ENCODE data around the gene AAR2. TPM values are rescaled to one million over a fixed set of nuclear protein-coding genes. Genes with fewer than 3 reads are reported as not detected.

Gene AAR2
- total RNA-seq, 1 experiment from 2014 or later, result 26.1 TPM

DNA sequence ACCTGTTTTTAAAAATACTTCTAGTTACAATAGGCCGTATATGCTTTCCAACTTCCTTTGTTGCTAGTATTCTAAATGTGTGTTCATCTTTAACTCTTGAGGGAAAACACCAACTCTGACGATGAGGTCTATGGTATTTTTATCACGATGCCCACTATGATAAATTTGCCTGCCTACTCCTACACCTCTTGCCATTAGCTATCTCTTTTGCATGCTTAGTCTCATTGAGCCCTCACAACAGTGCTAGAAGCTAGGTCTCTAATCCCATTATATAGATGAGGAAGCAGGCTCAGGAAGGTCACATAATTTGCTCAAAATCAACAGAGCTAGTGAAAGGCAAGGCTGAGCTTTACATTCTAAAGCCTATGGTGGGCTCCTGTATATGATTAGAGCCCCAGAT is 13.2 kb downstream of the AAR2 start:
- BruUV-seq (replicated peaks), result no TSS peak
- CTCF ChIA-PET, result no interaction called here

GRCh38 chr20:36251426-36251825 is 15.1 kb downstream of the AAR2 start:
- H3K9me3 ChIP-seq (ENCODE audit: control insufficient read depth, insufficient read depth, low read depth, low read length), result no peaks in the 10 kb centered on the region
- H3K27me3 ChIP-seq (ENCODE audit: control insufficient read depth, insufficient read depth, low read length), result no peaks in the 10 kb centered on the region
- intact Hi-C loops (cut with micrococcal nuclease; ENCODE audit: unreplicated experiment), result no loop called here
- no peaks in the 10 kb centered on the region for H3K4me1 ChIP-seq (ENCODE audit: control insufficient read depth, insufficient read depth, low read length)
- no TSS peak for BruUV-seq (replicated peaks)
- in situ Hi-C loops (cut with HindIII; ENCODE audit: low pct_unique_long_range_greater_than_20kb, low sequenced_read_pairs), result no loop called here
- DNase-seq (ENCODE audit: low read depth, low spot score), result no peak
- H3K27ac ChIP-seq (ENCODE audit: low read length), result no peak overlapping the region
- TF ChIP-seq CTCF (IDR thresholded peaks at IDR 0.05), result no peak
- TF ChIP-seq TCF7L2 (IDR thresholded peaks at IDR 0.05; ENCODE audit: low read depth, low read length), result no peak
- H3K4me3 ChIP-seq (ENCODE audit: low read depth in 2 of 2, low read length in 2 of 2), result no peak overlapping the region
- POLR2A ChIA-PET, result no interaction called here
- H3K36me3 ChIP-seq (ENCODE audit: control insufficient read depth, insufficient read depth, low read length), result peaks cover 9% of the 10 kb centered on the region
- CTCF ChIA-PET, result no interaction called here
- no peak for ATAC-seq

More for the DNA sequence above, 13.2 kb downstream of the AAR2 start:
- in situ Hi-C loops (cut with HindIII; ENCODE audit: low pct_unique_long_range_greater_than_20kb, low sequenced_read_pairs) (no loop called here), intact Hi-C loops (cut with micrococcal nuclease; ENCODE audit: unreplicated experiment) (no loop called here)
- POLR2A ChIA-PET, result no interaction called here
- Histone ChIP-seq H3K4me3 (ENCODE audit: low read depth in 2 of 2, low read length in 2 of 2) (no peak overlapping the region), H3K36me3 (ENCODE audit: control insufficient read depth, insufficient read depth, low read length) (peaks cover 20% of the 10 kb centered on the region), H3K4me1 (ENCODE audit: control insufficient read depth, insufficient read depth, low read length) (no peaks in the 10 kb centered on the region), H3K27me3 (ENCODE audit: control insufficient read depth, insufficient read depth, low read length) (no peaks in the 10 kb centered on the region), H3K27ac (ENCODE audit: low read length) (no peak overlapping the region), H3K9me3 (ENCODE audit: control insufficient read depth, insufficient read depth, low read depth, low read length) (no peaks in the 10 kb centered on the region)
- DNase-seq (ENCODE audit: low read depth, low spot score) (no peak), ATAC-seq (no peak)
- no peak for TF ChIP-seq CTCF (IDR thresholded peaks at IDR 0.05)
- no peak for TF ChIP-seq POLR2AphosphoS5 (IDR thresholded peaks at IDR 0.05; ENCODE audit: low read depth, low read length)
- TF ChIP-seq TCF7L2 (IDR thresholded peaks at IDR 0.05; ENCODE audit: low read depth, low read length), result no peak
- TF ChIP-seq, protein P1, sequence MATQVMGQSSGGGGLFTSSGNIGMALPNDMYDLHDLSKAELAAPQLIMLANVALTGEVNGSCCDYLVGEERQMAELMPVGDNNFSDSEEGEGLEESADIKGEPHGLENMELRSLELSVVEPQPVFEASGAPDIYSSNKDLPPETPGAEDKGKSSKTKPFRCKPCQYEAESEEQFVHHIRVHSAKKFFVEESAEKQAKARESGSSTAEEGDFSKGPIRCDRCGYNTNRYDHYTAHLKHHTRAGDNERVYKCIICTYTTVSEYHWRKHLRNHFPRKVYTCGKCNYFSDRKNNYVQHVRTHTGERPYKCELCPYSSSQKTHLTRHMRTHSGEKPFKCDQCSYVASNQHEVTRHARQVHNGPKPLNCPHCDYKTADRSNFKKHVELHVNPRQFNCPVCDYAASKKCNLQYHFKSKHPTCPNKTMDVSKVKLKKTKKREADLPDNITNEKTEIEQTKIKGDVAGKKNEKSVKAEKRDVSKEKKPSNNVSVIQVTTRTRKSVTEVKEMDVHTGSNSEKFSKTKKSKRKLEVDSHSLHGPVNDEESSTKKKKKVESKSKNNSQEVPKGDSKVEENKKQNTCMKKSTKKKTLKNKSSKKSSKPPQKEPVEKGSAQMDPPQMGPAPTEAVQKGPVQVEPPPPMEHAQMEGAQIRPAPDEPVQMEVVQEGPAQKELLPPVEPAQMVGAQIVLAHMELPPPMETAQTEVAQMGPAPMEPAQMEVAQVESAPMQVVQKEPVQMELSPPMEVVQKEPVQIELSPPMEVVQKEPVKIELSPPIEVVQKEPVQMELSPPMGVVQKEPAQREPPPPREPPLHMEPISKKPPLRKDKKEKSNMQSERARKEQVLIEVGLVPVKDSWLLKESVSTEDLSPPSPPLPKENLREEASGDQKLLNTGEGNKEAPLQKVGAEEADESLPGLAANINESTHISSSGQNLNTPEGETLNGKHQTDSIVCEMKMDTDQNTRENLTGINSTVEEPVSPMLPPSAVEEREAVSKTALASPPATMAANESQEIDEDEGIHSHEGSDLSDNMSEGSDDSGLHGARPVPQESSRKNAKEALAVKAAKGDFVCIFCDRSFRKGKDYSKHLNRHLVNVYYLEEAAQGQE (IDR thresholded peaks at IDR 0.05; ENCODE audit: insufficient read depth in 1 of 2, low read depth in 2 of 2, low read length in 1 of 2), result no peak
- TF ChIP-seq SIN3A (IDR thresholded peaks at IDR 0.05; ENCODE audit: borderline replicate concordance, insufficient read depth, low read depth, low read length), result no peak

GRCh38 chr20:36252511-36252910 is 16.2 kb downstream of the AAR2 start:
- H3K27me3 ChIP-seq (ENCODE audit: control insufficient read depth, insufficient read depth, low read length), result no peaks in the 10 kb centered on the region
- TF ChIP-seq, protein P1 (IDR thresholded peaks at IDR 0.05; ENCODE audit: insufficient read depth in 1 of 2, low read depth in 2 of 2, low read length in 1 of 2), result no peak
- no peak for TF ChIP-seq SIN3A (IDR thresholded peaks at IDR 0.05; ENCODE audit: borderline replicate concordance, insufficient read depth, low read depth, low read length)
- no peak for TF ChIP-seq TCF7L2 (IDR thresholded peaks at IDR 0.05; ENCODE audit: low read depth, low read length)
- no peak for TF ChIP-seq POLR2AphosphoS5 (IDR thresholded peaks at IDR 0.05; ENCODE audit: low read depth, low read length)
- TF ChIP-seq CTCF (IDR thresholded peaks at IDR 0.05), result no peak
- ChIA-PET CTCF (no interaction called here), POLR2A (no interaction called here)
- intact Hi-C loops (cut with micrococcal nuclease; ENCODE audit: unreplicated experiment) (no loop called here), in situ Hi-C loops (cut with HindIII; ENCODE audit: low pct_unique_long_range_greater_than_20kb, low sequenced_read_pairs) (no loop called here)
- no TSS peak for BruUV-seq (replicated peaks)
- no peak for ATAC-seq
- H3K27ac ChIP-seq (ENCODE audit: low read length), result no peak overlapping the region
- no peaks in the 10 kb centered on the region for H3K4me1 ChIP-seq (ENCODE audit: control insufficient read depth, insufficient read depth, low read length)
- no peaks in the 10 kb centered on the region for H3K9me3 ChIP-seq (ENCODE audit: control insufficient read depth, insufficient read depth, low read depth, low read length)
- no peak overlapping the region for H3K4me3 ChIP-seq (ENCODE audit: low read depth in 2 of 2, low read length in 2 of 2)
- peaks cover 9% of the 10 kb centered on the region for H3K36me3 ChIP-seq (ENCODE audit: control insufficient read depth, insufficient read depth, low read length)
- DNase-seq (ENCODE audit: low read depth, low spot score), result no peak

Data from Panc1 (cell line).